ENCODE data around the gene ANXA4.
"Not testable (repeated sequence)": the region's sequence is repeated elsewhere in the genome, so short reads cannot be mapped to it uniquely, and the experiment has no call there.

The ANXA4 gene

DNA sequence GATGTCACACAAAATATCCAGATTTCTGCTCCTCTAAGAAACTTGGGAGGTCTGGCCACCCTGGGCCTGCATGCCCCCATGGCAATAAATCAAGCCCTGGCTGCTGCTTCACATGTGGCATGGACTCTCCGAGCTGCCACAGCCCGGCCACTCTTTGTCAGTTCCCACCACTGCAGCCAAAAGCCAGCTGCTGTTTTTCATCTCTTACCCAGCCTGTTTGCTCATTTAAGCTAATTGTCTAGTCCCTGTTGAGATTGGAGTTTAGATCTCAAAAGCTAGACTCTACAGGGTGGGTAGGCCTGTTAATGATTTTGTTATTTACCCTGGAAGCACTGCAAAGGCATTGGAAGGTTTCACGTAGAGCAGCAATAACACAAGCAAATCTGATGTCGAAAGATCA is 20.9 kb upstream of the ANXA4 start:
- DNase-seq (ENCODE audit: low spot score): no peak

DNA sequence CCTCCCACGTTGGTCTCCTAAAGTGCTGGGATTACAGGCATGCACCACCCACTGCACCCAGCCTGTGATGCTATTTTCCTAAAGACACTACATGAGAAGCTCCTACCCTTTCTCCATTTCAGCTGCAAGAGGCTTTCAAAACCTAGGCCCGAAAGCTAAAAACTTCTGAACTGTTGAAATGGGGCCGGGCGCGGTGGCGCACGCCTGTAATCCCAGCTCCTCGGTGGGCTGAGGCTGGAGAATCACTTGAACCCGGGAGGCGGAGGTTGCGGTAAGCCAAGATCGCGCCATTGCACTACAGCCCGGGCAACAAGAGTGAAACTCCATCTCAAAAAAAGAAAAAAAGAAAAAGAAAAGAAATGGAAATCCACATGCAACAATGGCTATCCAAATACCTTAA is 18.1 kb upstream of the ANXA4 start:
- no peak for DNase-seq (ENCODE audit: low spot score)

DNA sequence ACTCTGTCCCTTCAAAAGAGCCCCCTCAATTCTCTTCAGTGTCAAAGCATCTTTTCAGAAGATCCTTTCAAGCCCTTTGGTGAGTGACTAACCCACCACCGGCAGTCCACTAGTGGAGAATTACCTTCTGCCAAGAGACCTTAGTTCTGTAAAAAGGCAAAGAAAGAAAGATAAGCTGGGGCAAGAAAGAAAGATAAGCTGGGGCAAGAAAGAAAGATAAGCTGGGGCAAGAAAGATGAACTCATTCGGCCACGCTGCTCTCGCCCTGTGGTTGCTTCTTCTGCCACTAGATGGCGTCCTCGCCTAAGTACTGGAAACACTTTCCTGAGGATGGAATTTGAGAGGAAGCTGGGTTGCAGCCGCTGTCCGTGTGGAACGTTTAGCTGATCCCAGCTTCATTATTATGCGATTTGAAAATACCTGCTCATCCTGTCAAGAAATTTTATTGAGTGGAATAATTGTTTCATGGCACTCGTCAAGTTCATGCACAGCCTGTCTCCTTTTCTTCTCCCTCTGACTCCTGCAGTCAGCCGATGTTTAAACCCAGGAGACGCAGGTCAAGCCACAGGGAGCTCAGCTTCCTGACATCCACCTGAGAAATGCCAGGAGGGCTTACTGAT is 17.3 kb upstream of the ANXA4 start:
- peak; percentile 87 for DNase-seq (ENCODE audit: low spot score)

DNA sequence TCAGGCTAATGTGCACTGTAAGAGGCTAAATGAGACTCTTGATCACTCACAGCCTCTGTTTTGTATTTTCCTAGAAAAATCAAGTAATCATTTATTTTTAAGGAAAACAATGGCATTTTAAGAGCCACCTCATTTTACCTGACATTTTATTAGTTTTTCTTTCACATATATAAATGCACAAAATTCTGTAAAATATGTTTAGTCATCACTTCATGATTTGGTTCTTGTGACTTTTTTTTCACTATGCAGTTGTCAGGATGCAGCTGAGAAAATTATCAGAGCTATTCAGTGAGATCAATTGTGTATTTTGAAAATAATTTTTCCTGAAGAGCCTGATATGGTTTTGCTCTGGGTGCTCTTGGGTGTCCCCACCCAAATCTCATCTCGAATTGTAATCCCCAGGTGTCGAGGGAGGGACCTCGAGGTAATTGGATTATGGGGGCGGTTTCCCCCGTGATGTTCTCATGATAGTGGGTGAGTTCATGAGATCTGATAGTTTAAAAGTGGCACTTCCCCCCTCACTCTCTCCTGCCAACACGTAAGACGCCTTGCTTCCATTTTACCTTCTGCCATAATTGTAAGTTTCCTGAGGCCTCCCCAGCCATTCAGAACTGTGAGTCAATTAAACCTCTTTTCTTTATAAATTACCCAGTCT is 16.1 kb upstream of the ANXA4 start:
- no peak for DNase-seq (ENCODE audit: low spot score)

DNA sequence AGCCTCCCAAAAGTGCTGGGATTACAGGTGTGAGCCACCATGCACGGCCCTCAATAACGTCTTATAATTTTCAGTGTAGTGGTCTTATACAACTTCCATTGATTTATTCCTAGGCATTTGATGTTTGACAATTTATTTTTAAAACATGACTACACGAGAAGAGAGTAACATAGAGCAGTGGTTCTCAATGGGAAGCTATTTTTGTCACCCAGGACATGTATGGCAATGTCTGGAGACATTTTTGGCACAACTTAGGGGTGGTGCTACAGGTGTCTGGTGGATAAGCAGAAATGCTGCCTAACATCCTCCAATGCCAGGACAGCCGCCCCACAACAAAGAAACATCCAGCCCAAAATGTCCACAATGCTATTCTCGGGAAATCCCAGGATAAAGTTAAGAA is 12.7 kb upstream of the ANXA4 start:
- no peak for DNase-seq (ENCODE audit: low spot score)

DNA sequence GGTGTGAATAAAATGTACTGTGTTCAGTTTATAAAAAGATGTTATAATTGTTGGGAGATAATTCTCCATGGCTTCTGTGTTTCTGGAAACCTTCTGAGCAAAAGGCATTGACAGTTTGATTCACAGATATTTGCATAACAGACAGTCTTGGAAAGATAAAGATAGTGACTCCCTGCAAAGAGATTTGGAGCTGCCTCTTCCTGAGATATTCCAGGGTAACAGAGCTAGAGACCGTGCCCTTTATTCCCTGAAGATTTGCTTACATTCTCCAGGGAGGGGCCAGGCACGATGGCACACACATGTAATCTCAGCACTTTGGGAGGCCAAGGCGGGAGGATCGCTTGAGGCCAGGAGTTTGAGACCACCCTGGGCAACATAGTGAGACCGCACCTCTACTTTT is 12.2 kb upstream of the ANXA4 start:
- DNase-seq (ENCODE audit: low spot score): no peak

DNA sequence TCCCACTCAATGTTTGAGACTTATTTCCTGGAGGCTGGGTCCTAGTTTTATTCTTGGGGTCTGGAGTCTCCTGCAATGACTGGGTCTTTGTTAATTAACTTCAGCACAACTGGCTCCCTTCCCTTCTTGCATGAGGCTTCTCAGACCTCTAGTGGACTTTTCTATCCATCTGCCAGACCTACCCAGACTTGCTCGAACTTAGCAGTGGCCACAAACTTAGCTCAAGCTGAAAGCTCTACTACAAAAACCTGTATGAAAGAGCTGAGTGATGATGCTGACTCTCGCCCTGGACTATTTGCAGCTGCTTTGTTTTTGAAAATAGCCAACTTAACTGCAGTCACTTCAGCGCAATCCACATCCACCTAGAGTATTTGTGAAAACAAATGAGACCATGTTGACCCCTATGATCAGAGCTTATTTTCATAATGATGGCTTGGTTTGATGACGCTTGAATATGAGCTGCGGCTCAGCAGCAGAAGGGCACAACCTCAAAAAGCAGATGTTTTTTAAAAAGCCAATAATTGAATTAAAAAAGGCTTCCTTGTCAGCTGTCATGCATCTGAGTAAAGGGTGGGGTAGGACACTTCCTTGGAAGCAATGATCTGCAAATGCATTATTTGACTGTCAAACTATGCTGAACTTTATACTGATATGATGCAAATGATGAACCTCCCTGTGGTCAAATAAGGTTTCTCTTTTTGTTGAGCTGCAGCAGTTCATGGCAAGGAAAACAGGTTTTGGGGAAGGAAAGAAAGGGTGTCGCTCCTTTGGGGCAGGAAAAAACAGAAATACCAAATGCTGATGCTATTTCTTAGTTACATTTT is 10.6 kb upstream of the ANXA4 start:
- no peak for DNase-seq (ENCODE audit: low spot score)

DNA sequence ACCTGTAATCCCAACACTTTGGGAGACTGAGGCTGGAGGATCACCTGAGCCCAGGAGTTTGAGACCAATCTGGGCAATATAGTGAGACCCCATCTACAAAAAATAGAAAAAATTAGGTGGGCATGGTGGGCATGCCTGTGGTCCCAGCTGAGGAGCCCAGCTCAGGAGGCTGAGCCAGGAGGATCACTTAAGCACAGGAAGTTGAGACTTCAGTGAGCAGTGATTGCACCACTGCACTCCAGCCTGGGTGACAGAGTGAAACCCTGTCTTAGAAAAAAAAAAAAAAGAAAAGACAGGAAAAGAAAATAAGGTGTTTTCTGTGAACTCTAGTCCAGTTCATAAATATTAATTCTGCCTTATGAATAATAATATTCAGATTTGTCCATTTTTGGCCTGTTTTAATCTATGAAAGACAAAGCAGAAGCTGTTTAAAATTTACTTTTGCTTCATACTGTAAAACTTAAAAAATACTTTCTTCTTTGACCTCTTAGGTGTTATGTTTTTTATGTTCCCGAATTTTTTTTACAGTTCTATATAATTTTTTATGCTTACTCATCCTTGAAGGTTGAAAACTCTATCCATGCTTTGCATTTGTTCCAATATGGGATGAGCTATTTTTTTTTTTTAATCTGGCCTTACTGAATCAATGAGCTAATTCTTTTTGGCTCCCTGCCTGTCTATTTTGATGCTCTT is 8.4 kb upstream of the ANXA4 start:
- DNase-seq (ENCODE audit: low spot score): no peak

DNA sequence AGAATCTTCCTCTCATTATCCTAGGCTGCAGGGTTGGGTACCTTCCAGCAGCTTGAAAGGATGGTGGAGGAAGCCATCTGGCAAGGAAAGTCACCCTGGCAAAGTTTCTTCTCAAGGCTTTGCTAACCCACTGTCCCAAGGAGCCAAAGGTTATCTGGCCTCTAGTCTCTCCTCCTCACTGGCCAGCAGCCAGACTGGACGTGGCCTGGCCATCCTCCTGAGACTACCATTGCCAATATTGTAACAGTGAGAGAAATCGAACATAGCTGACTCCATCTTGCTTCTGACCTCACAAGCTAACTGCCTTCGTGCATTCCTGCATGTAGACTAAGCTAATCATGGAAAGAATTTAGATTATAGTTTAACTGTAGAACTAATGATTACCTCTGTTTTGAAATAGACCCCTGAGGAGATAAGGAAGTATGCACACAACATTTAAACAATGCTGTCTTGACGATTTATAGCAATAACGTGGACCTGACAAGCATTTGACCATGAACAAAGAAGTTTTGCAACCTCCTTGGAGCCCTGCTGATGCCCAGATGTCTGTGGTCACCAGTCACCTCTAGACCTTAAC is 7.8 kb upstream of the ANXA4 start:
- no peak for DNase-seq (ENCODE audit: low spot score)

DNA sequence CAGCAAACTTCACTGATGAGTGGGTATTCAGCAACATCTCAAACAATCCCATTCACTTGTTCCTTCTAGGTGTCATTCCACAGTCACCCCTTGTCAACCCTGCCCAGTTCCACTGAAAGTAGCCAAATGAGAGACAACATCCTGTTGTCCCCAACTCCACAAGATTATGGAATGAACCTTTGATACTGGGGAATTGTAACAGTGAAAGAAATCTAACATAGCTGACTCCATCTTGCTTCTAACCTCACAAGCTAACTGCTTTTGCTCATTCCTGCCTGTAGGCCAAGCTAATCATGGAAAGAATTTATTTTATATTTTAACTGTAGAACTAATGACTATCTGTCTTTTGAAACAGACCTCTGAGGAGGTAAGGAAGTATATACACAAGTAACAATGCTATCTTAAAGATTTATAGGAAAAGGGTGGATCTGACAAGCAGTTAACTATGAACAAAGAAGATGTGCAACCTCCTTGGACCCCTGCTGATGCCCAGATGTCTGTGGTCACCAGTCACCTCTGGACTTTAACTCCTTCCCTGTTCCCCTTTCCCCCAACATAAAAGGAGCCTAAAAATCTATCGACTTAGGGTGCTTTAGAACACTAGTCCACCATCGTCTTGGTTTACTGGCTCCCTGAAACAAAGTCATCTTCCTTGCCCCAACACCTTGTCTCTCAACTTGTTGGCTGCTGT is 6.9 kb upstream of the ANXA4 start:
- no peak for DNase-seq (ENCODE audit: low spot score)

DNA sequence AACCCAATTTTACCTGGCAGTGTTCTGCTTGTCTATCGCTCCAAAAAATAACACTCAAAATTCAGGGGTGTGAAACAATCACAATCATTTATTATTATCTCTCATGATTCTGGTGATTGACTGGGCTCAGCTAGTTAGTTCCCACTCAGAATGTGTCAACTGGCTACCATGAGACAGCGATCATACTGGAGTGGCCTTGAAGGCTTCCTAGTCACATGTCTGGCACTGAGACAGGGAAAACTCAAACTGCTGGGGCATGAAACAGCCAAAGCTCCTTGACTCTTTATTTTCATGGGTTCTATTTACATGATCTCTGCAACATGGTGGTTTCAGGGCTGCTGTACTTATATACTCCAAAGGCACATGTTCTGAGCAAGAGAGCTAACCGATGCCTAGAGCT is 6.2 kb upstream of the ANXA4 start:
- DNase-seq (ENCODE audit: low spot score): no peak

DNA sequence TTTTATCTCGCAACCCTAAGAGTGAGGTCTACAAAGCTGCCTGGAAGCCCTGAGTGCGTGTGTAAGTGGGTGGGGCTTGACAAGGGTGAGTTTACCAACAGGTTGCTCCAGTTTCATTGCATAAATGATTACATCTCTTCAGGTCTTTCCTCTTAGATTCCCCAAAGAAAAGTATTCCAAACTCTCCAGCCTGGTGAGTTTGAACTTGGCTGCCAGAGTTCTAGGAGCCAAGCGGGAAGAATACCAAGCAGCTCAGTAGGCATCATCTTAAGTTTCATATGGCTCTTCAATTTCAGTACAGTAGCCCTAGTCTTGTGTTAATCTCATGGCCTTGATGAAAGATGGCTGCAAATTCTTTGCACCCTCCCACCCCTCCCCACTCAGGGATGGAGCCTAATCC is 3.8 kb upstream of the ANXA4 start:
- DNase-seq (ENCODE audit: low spot score): not testable (repeated sequence)

DNA sequence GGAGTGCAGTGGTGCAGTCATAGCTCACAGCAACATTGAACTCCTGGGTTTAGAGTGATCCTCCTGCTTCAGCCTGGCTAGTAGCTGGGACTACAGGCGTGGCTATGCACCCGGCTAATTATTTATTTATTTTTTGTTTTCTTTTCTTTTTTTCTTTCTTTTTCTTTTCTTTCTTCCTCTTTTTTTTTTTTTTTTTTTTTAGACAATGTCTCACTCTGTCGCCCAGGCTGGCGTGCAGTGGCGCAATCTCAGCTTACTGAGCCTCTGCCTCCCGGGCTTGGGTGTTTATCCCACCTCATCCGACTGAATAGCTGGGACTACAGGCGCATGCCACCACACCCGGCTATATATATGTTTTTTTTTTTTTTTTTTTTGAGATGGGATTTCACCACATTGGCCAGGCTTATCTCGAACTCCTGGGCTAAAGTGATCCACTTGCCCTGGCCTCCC is 1.4 kb upstream of the ANXA4 start:
- DNase-seq (ENCODE audit: low spot score): no peak

DNA sequence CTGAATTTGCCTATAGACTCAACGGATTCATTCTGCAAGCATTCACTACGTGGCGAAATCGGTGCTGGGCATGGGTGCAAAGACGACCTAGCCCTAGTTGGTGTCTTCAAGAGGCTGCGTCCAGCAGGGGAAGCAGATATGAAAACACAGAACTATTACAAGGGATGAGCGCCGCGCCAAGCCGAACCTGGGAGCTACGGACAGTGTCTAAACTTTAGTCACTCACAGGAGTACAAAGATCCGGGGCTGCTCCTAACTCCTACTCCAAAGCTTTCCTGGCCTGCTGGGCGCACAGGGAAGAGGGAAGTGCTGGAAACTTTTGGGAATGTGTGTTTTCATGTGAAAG is 732 bp upstream of the ANXA4 start:
- DNase-seq (ENCODE audit: low spot score): no peak

DNA sequence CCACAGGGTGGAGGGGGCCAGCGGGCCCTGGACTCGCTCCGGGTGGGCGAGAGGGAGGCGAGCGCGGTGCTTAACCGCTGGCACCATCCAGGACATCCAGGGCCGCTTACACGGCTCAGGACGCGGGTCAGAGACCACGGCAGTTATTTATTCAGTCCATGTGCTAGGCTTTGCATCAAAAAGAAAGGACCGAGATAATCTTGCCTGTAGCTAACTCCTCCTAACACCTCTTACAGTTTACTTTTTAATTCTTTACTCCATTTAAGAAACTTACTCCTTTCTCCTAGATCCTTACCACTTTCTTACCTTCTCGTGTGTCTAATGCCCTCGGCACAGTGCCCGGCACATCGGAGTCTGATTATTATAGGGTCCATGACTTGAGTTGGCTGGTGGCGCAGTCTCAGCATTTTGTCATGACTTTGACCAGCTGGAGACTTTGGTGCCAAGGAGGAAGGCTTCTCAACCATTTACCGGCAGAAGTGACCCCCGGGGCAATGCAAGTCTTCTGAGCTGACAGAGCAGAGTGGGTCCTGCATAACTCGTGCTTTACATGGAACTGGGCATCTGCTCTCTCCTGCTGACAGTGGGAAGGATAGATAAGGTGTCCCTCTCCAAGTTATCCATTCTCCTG is 503 bp downstream of the ANXA4 start:
- no peak for DNase-seq (ENCODE audit: low spot score)

DNA sequence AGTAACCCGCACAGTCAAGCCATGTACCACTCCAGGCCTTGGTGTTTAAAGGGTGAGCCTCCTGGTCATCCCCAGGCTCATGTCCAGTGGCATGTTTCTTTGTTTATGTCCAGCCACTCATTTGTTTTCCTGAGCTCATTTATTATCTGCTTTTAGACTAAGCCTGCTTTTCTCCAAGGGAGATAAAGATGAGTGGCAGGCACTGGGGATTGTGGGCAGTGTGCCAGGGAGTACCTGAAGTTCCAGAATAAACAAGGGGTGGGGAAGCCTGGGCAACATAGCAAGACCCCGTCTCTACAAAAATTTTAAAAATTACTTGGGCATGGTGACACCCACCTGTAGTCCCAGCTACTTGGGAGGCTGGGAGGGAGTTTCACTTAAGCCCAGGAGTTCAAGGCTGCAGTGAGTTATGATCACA is 1.9 kb downstream of the ANXA4 start:
- no peak for DNase-seq (ENCODE audit: low spot score)

DNA sequence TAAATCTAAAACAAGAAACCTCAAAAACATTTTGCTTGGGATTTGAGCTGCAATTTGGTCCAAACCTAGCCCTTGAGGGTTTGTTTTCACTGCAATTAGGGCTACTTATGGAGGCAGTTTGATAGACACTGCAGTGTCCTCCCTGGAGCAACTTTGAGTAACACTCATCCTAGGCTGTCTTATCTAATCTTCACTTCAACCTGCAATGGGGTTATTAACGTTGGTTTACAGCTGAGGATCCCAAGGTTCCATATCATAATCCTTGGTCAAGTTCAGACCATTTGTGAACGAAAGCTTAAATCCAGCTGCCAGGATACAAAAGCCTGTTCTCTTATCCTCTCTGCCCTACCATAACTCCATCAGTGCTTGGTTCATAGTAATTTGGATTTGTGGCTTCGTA is 2.5 kb downstream of the ANXA4 start:
- no peak for DNase-seq (ENCODE audit: low spot score)

DNA sequence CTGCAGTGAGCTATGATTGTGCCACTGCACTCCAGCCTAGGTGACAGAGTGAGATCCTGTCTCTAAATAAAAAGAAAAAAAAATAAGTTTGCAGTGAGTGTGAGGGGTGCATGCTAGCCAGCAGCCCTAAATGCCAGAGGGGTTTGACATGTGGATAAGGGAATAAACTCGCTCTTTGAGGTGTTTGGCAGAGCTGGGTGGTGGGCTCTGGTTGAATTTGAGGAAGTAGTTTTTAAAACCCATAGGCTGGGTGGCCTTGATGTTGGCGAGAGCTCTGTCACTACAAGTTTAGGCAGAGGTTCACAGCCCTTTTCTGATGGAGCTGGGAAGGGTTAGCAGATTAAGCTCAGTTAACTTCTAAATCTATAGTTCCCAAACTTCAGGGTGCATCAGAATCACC is 3.1 kb downstream of the ANXA4 start:
- DNase-seq (ENCODE audit: low spot score): no peak

DNA sequence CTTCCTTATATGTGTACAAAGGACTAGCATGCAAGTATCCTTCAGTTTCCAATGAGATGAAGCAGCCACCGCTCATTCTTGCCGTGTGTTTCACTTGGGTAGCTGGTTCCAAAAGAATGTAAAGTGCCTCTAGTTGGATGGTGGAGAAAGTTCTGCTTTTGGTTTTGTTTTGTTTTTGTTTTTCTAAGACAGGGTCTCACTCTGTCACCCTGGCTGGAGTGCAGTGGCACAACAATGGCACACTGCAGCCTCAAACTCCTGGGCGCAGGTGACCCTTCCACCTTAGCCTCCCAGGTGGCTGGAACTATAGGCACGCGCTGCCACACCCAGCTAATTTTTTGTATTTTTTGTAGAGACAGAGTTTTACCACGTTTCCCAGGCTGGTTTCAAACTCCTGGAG is 8.3 kb downstream of the ANXA4 start:
- DNase-seq (ENCODE audit: low spot score): no peak

DNA sequence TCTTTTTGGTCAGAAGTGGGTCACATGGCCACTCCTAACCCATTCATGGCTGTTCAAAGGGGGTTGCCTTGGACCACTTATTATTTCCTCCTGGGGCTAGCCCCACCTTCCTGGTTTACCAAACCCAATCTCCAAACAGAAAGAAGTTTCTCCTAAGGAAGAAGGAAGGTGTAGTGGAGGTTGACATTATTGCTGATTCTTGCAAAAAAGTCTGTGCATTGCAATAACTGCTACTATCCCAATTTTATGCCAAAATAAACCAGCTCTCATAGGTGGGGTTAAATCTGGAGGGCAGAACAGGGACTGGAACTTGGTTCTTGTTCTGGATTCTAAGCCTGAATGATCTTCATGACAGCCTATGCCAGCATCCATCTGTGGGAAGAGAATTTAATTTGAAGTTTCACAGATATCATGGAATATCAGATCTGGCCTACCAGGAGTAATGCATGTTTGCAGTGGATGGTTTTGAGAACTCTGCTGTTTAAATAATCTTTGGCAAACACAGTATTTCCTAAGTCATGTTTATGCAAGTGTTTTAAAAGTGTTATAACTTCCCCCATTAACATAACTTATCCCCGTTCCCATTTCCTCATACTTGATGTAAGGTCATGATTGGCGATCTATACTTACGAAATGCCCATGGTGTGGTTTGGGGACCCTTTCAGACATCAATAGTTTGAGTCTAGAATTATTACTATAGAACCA is 11.9 kb downstream of the ANXA4 start:
- DNase-seq (ENCODE audit: low spot score): no peak

DNA sequence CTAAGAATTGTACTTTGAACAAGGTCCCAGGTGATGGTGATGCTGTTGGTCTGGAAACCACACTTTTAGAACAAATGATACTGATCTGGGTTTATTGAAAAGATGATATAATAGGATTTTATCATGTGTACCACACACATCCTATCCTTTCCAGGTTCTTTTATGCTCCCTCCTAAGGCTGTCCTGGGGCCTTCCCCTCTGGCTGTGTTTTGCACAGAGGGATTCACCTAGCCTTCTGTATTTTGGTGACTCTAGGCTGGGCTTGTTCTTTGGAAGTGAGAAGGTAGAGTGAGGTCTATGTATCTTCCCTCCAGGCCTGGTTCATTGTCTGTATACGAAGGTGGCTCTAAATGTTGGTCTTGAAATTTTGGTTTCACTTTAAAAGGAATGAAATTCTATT is 12.7 kb downstream of the ANXA4 start:
- DNase-seq (ENCODE audit: low spot score): no peak

Data from hematopoietic multipotent progenitor cell treated with erythropoietin and hydrocortisone succinate and interleukin-3 and kit ligand, for 15 days (in vitro differentiated cells).